NB4 (cell line): ENCODE measurements around the gene SRPX2.

Experiments used
- POLR2A ChIP-seq: IDR thresholded peaks from 2 replicates; pipeline ENCODE4 v1.6.1; 2011; ENCODE audit warnings: mild to moderate bottlenecking; ENCODE audit not compliant: insufficient read length; ENCODE audit errors: extremely low read depth
- TF ChIP-seq, protein P1 (sequence below): IDR thresholded peaks from one replicate; pipeline ENCODE4 v1.5.1; 2012; ENCODE audit warnings: low read depth, low read length

DNA sequence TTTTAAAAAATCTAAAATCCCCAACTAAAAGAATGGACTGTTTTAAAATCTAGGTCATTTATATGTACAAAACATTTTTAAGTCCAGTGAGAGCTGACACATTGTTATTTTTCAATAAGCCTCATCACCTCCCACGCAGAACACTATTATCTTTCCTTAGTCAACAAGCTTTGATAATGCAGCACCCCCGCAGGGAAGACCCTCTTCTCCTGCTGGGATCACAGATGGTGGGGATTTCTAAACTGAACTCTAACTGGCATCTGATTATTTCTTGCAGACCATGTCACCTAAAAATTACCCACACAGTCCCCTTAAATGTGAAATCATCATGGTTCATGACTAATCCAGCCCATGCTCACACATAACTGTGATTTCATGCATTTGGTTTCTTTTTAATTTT lies 76.3 kb downstream of the SRPX2 start:
- TF ChIP-seq, protein P1, sequence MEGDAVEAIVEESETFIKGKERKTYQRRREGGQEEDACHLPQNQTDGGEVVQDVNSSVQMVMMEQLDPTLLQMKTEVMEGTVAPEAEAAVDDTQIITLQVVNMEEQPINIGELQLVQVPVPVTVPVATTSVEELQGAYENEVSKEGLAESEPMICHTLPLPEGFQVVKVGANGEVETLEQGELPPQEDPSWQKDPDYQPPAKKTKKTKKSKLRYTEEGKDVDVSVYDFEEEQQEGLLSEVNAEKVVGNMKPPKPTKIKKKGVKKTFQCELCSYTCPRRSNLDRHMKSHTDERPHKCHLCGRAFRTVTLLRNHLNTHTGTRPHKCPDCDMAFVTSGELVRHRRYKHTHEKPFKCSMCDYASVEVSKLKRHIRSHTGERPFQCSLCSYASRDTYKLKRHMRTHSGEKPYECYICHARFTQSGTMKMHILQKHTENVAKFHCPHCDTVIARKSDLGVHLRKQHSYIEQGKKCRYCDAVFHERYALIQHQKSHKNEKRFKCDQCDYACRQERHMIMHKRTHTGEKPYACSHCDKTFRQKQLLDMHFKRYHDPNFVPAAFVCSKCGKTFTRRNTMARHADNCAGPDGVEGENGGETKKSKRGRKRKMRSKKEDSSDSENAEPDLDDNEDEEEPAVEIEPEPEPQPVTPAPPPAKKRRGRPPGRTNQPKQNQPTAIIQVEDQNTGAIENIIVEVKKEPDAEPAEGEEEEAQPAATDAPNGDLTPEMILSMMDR, result no peak
- TF ChIP-seq POLR2A, result no peak
